Measurements from ENCODE around the gene DPYSL5.

DNA sequence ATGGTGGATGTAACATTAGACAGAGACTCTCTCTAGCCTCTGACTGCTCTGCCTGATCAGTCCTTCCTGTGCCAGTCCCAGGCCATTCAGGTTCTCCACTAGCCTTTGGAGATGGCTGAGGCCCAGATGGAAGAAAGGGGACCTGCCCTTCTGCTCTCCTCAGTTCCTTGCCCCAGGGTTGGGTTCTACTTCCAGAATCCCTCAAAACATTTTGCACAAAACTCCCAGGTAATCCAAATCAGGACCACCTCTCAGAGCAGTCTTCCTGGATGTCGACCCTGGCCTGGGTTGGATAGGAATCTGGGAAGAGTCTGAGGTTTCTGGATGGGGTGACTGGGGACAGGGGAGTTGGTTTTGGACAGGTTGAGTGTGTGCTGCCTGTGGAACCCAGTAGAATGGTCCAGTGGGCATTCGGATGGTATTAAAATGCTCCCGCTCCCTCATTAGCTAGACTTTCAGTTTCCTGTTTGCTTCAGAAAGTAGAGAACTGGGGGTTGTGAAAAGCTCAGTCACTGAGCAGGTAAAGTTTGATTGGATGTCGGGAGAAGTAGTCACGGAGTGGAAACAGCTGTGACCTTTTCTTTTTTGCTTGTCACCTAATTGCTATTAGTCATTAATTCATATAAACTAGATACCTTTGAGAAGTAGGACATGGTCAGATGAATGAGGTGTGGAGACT lies 37.9 kb downstream of the DPYSL5 start:
- TF ChIP-seq, protein P1, sequence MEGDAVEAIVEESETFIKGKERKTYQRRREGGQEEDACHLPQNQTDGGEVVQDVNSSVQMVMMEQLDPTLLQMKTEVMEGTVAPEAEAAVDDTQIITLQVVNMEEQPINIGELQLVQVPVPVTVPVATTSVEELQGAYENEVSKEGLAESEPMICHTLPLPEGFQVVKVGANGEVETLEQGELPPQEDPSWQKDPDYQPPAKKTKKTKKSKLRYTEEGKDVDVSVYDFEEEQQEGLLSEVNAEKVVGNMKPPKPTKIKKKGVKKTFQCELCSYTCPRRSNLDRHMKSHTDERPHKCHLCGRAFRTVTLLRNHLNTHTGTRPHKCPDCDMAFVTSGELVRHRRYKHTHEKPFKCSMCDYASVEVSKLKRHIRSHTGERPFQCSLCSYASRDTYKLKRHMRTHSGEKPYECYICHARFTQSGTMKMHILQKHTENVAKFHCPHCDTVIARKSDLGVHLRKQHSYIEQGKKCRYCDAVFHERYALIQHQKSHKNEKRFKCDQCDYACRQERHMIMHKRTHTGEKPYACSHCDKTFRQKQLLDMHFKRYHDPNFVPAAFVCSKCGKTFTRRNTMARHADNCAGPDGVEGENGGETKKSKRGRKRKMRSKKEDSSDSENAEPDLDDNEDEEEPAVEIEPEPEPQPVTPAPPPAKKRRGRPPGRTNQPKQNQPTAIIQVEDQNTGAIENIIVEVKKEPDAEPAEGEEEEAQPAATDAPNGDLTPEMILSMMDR (conservative IDR thresholded peaks at IDR 0.05; ENCODE audit: low read length): no peak
- no peak for TF ChIP-seq EZH2phosphoT487 (IDR thresholded peaks at IDR 0.05; ENCODE audit: borderline replicate concordance)
